Measurements from ENCODE around the gene NOX1. TPM values are rescaled to one million over a fixed set of nuclear protein-coding genes. Genes with fewer than 3 reads are reported as not detected.
A peak's percentile ranks its signal among the peaks of the same experiment; 100 is the strongest.

The NOX1 gene
- total RNA-seq, 1 donor from 2014 or later = not detected

DNA sequence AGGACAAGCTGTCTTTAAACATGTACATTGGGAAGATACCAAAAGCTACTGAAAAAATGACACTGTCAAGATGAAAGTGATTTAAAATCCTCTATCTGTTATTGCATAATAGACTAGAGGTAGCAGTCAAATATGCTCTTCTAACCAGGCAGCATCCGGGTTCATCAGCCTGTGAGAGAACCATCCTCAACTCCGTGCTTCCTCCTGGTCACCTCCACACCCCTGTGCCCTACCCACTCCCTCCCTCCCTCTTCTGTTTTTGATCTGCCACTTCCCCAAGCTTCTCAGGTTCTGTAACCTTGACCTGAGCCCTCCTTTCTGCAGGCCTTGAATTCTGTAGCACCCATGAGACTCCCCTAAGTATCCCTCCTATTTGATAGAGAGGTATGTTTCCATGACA is 5.9 kb downstream of the NOX1 start:
- TF ChIP-seq, protein P1, sequence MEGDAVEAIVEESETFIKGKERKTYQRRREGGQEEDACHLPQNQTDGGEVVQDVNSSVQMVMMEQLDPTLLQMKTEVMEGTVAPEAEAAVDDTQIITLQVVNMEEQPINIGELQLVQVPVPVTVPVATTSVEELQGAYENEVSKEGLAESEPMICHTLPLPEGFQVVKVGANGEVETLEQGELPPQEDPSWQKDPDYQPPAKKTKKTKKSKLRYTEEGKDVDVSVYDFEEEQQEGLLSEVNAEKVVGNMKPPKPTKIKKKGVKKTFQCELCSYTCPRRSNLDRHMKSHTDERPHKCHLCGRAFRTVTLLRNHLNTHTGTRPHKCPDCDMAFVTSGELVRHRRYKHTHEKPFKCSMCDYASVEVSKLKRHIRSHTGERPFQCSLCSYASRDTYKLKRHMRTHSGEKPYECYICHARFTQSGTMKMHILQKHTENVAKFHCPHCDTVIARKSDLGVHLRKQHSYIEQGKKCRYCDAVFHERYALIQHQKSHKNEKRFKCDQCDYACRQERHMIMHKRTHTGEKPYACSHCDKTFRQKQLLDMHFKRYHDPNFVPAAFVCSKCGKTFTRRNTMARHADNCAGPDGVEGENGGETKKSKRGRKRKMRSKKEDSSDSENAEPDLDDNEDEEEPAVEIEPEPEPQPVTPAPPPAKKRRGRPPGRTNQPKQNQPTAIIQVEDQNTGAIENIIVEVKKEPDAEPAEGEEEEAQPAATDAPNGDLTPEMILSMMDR (IDR thresholded peaks at IDR 0.05) = no peak
- H3K27ac ChIP-seq = no peak overlapping the region
- no peak overlapping the region for H3K4me3 ChIP-seq
- H3K9me3 ChIP-seq = no peaks in the 10 kb centered on the region
- DNase-seq (no peak), ATAC-seq (no peak)
- intact Hi-C loops (cut with DNase I) = no loop called here
- H3K36me3 ChIP-seq = no peaks in the 10 kb centered on the region
- no peaks in the 10 kb centered on the region for H3K27me3 ChIP-seq
- no peaks in the 10 kb centered on the region for H3K4me1 ChIP-seq

DNA sequence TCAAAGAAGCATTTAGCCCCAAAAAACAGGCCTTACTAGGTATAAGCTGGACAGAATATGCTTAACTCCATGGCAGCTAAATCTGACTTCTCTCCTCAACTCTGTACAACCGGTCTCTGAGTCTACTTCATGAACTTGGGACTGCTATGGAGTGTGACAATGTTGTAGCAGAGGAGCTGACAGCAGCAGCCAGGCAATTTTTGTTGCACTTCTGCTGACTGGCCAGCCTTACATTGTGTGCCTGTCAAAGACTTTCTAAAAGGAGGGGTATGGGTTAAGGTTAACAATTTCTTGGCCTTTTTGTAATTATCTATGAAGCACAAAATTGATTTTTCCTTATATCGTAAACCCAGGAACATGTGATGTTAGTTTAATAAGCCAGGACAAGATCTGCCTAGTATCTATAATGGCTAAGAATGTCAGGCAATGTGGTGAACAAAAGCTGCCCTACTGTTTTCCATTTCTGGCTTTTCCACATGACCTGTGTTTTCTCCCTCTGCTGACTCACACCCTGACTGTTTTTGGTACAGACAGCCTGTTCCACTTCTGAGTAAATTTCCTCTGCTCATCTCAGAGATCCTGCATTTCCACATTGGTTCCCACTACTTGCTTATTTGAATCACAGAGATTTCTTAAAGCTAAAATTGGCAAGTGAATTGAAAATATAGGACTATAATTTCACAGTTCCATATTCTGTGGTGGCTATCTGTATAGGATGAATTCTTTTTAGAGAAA is 9.3 kb downstream of the NOX1 start:
- no peak overlapping the region for H3K4me3 ChIP-seq
- TF ChIP-seq, protein P1 (IDR thresholded peaks at IDR 0.05) = no peak
- H3K27me3 ChIP-seq = no peaks in the 10 kb centered on the region
- no peak overlapping the region for H3K27ac ChIP-seq
- H3K36me3 ChIP-seq = no peaks in the 10 kb centered on the region
- no peaks in the 10 kb centered on the region for H3K9me3 ChIP-seq
- intact Hi-C loops (cut with DNase I) = no loop called here
- no peaks in the 10 kb centered on the region for H3K4me1 ChIP-seq
- no peak for ATAC-seq
- no peak for DNase-seq

DNA sequence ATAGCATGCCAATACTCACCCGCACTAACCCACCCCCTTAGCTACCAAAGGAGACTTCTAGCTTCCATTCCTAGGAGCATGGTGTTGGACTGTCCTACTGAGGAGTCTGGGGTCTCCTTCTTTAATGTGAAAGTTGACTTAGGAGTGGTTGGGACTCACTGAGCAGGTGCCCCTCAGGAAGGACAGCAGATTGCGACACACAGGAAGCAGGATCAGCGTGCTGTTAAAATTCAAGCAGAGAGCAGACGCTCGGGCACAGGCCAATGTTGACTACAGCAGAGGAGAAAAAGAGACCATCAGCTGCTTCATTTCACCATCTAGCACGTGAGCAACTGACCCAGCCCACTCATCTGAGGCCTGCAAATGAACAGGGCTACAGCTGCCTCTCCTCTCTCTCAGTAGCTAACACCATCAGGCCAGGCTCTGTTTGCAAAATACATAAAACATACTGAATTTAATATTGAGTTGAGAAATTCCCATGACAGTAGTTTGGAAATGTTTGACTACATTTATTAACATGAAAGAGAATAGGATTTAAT is 10.8 kb downstream of the NOX1 start:
- intact Hi-C loops (cut with DNase I) = no loop called here
- H3K4me3 ChIP-seq = no peak overlapping the region
- TF ChIP-seq, protein P1 (IDR thresholded peaks at IDR 0.05) = no peak
- H3K27ac ChIP-seq = no peak overlapping the region
- H3K9me3 ChIP-seq = no peaks in the 10 kb centered on the region
- ATAC-seq = peak; percentile 39
- DNase-seq = no peak
- no peaks in the 10 kb centered on the region for H3K27me3 ChIP-seq
- no peaks in the 10 kb centered on the region for H3K4me1 ChIP-seq
- H3K36me3 ChIP-seq = no peaks in the 10 kb centered on the region

DNA sequence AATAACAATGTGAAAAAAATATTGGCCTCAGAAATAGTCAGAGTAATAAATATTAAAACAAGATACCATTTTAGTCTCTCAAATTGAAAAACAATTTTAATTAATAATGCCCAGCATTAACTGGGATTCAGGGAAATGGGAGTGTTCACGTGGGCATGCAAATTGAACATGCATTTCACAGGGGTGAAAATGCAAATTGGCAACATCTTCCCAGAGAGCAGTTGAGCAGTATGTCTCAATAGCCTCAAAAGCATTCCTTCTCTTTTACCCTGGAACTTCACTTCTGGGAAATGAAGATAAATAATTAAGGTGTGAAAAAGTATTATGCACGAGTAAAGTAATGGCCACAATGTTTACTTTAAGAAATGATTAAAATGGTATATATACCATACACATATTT is 21.3 kb downstream of the NOX1 start:
- Histone ChIP-seq H3K4me1 (no peaks in the 10 kb centered on the region), H3K36me3 (no peaks in the 10 kb centered on the region), H3K27me3 (no peaks in the 10 kb centered on the region), H3K4me3 (no peak overlapping the region), H3K27ac (no peak overlapping the region), H3K9me3 (no peaks in the 10 kb centered on the region)
- ATAC-seq (no peak), DNase-seq (no peak)
- intact Hi-C loops (cut with DNase I) = no loop called here
- TF ChIP-seq, protein P1 (IDR thresholded peaks at IDR 0.05) = no peak

DNA sequence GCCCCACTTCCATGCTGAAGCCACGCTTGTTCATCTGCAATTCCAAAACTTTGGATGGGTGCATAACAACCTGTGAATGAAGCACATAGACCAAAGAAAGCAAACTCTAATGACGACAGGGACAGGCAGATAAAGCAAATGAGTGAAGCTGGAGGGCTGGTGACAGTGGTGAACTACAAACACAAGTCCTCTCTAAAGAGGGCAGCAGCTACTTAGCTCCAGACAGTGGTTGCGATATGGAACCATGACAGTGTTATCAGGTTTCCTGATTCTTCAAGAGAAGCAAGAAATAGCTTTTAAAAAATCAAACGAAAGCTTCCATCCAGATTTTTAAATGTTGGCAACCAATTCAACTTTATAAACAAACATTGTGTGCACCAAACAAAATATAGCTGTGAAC is 23.8 kb downstream of the NOX1 start:
- Histone ChIP-seq H3K27me3 (no peaks in the 10 kb centered on the region), H3K4me1 (no peaks in the 10 kb centered on the region), H3K4me3 (no peak overlapping the region), H3K36me3 (no peaks in the 10 kb centered on the region), H3K9me3 (no peaks in the 10 kb centered on the region), H3K27ac (no peak overlapping the region)
- intact Hi-C loops (cut with DNase I) = no loop called here
- TF ChIP-seq, protein P1 (IDR thresholded peaks at IDR 0.05) = no peak
- no peak for DNase-seq
- ATAC-seq = no peak

All from upper lobe of right lung (tissue), 1 donor.